Activated naive CD8-positive, alpha-beta T cell treated with anti-CD3 and anti-CD28 coated beads, Interleukin-2, amount 50 U/mL, for 24 hours (primary cell): ENCODE data around the gene PPP2R2B.

ENCODE experiments used
- ATAC-seq: fragments of 150-1000 bp; cut with Tn5 transposase; one replicate; pipeline ENCODE4 v1.10.0; 2021
- DNase-seq: peaks from one replicate; pipeline ENCODE4 v3.0.0; 2021
- H3K27ac Mint-ChIP-seq: one replicate; pipeline ENCODE4 v1.8.0; 2021; ENCODE audit warnings: mild to moderate bottlenecking, mixed read lengths
- H3K27me3 Mint-ChIP-seq: one replicate; pipeline ENCODE4 v1.8.0; 2021; ENCODE audit warnings: mixed read lengths
- H3K36me3 Mint-ChIP-seq: one replicate; pipeline ENCODE4 v1.8.0; 2021; ENCODE audit warnings: low read depth, mixed read lengths
- H3K4me1 Mint-ChIP-seq: one replicate; pipeline ENCODE4 v1.8.0; 2021; ENCODE audit warnings: mixed read lengths
- H3K4me3 Mint-ChIP-seq: one replicate; pipeline ENCODE4 v1.8.0; 2021; ENCODE audit warnings: mild to moderate bottlenecking, moderate library complexity, mixed read lengths
- H3K9me3 Mint-ChIP-seq: one replicate; pipeline ENCODE4 v1.8.0; 2021; ENCODE audit warnings: mixed read lengths

Gene PPP2R2B

DNA sequence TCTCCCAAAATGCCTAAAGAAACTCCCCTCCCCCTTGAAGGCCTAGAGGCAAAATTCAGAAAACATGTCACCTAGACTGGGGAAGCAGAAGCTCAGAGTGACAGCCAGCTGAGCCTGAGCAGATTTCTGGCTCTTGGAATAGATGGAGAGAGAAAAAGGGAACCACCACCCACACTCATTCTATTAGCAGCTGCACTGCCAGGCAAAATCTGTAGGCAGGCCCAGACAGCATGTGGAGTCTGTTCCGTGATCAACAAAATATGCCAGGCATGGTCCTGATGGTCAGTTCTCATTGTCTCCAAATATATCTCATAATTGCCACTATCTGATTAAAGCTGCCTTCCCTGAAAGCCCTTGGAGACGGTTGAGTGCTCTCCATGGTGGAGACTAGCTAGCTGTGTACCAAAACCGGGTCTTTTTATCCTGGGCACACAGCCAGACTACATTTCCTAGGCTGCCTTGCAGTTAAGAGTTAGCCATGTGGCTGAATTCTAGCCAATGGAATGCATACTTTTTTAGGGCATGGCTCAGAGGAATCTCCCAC, 230.8 kb downstream of the PPP2R2B start:
- DNase-seq: no peak
- no peak for ATAC-seq
- Mint-ChIP-seq H3K4me1 (no peaks in the 10 kb centered on the region), H3K4me3 (no peak overlapping the region), H3K27me3 (no peaks in the 10 kb centered on the region), H3K9me3 (no peaks in the 10 kb centered on the region), H3K27ac (no peak overlapping the region), H3K36me3 (no peaks in the 10 kb centered on the region)

DNA sequence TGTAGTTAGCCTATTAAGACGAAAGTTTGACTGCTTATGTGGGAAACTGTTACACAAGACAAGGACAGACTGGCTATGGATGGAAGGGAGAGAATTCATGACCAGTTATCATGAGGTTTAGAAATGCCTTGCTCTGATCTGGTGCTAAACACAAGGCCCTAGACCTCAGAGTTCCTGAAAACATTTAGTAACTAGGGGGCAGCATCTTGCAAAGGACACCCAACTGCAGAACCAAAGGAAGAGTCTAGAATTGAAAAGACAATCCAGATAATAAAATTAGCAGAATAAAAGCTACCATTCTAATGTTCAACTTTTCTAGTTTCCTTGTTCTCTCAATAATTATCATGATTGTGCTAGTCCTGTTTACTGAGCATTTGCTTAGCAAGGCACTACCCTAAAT, 232.1 kb downstream of the PPP2R2B start:
- Mint-ChIP-seq H3K4me3 (no peak overlapping the region), H3K27ac (no peak overlapping the region), H3K27me3 (no peaks in the 10 kb centered on the region), H3K4me1 (no peaks in the 10 kb centered on the region), H3K36me3 (no peaks in the 10 kb centered on the region), H3K9me3 (no peaks in the 10 kb centered on the region)
- DNase-seq: no peak
- no peak for ATAC-seq

DNA sequence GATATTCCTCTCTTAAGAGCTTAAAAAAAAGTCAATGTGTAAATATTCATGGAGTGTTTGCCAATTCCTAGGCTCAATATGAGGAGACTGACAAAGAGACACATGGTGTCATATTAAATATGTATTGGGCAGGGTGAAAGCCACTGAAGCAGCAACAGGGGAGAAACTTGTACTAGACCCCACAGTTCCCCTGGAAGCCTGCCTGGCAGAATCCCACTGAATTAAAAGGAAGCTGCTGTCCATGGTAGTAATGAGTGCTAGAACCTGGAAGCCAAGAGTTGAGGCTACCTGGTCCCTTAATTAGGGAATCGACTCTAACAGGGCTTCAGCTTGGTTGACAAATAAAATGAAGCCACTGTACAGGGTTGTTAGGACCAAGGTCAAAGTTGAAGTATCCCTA, 233.2 kb downstream of the PPP2R2B start:
- no peak for ATAC-seq
- H3K9me3 Mint-ChIP-seq: no peaks in the 10 kb centered on the region
- no peak overlapping the region for H3K4me3 Mint-ChIP-seq
- no peak overlapping the region for H3K27ac Mint-ChIP-seq
- no peaks in the 10 kb centered on the region for H3K36me3 Mint-ChIP-seq
- no peaks in the 10 kb centered on the region for H3K27me3 Mint-ChIP-seq
- no peaks in the 10 kb centered on the region for H3K4me1 Mint-ChIP-seq
- DNase-seq: no peak

DNA sequence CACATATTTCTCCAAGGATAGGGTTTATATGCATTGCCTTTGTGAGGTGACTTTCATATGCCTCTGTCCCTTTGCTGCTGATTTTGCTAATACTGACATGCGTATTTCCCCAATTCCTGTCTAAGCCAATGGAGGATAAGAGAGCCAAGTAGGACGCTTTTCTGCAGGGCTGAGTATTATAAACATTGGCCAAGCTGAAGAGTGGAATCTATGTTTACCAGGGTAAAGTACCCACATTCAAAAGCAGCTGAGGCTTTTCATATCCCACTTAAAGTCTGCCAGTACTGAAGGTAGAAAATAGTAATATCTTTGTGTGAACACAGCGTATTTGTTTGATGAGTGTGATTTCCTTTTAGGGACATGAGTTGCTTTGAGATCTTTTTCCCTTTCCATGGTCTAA, 233.7 kb downstream of the PPP2R2B start:
- no peak for DNase-seq
- H3K4me1 Mint-ChIP-seq: no peaks in the 10 kb centered on the region
- ATAC-seq: no peak
- H3K27ac Mint-ChIP-seq: no peak overlapping the region
- no peaks in the 10 kb centered on the region for H3K27me3 Mint-ChIP-seq
- H3K9me3 Mint-ChIP-seq: no peaks in the 10 kb centered on the region
- H3K4me3 Mint-ChIP-seq: no peak overlapping the region
- no peaks in the 10 kb centered on the region for H3K36me3 Mint-ChIP-seq

DNA sequence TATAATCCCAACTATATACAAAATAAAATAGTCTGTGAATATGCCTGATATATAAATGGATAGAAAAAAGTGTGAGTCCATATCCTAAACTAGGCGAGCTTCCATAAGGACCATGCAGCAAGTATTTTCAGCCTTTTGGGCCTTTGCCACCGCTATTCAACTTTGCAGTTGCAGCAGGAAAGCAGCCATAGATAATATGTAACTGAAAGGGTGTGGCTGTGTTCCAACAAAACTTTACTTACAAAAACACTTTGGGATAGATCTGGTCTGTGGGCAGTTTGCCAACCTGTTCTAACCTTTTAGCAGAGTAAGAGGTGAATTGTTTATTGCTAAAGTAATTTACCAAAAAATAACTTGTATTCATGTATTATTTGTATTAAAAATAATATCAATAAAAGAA, 234.8 kb downstream of the PPP2R2B start:
- no peak for ATAC-seq
- Mint-ChIP-seq H3K27ac (no peak overlapping the region), H3K27me3 (no peaks in the 10 kb centered on the region), H3K4me3 (no peak overlapping the region), H3K9me3 (no peaks in the 10 kb centered on the region), H3K36me3 (no peaks in the 10 kb centered on the region), H3K4me1 (no peaks in the 10 kb centered on the region)
- DNase-seq: no peak

DNA sequence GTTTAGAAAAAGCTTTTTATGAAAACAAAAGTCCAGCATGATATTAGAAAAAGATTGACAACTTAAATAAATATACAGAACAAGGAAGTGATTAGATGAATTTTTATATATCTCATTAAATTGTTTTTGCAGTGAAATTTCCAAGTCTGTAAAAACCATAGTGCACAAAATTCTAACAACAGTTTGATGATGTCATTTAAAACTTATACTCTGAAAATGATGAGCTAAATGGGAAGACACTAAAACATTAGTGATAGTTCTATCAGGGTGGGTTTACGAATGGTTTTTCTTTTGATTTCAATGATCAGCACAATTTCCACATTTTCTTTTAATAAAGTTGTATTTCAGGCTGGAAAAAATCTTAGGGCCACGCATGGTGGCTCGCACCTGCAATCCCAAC, 236.1 kb downstream of the PPP2R2B start:
- no peak for ATAC-seq
- DNase-seq: no peak
- Mint-ChIP-seq H3K4me1 (no peaks in the 10 kb centered on the region), H3K27ac (no peak overlapping the region), H3K4me3 (no peak overlapping the region), H3K36me3 (no peaks in the 10 kb centered on the region), H3K27me3 (no peaks in the 10 kb centered on the region), H3K9me3 (no peaks in the 10 kb centered on the region)

DNA sequence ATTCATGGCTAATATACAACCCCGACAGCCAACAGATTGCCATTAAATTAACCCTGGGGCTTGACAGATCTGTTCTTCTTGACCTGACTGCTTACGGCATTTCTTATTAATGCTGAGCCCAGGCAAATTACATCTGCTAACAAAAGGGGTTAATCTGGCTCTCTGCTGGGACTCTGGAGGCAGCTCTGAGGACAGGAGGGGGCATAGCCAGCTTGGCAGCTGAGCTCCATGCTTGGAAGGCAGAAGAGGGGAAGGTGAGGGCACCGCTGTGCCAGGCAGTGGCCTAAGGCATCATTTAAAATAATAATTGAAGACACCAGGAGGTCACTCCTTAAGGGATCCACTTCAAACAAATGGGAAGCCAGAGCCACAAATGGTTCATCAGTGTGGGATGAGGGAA, 236.6 kb downstream of the PPP2R2B start:
- Mint-ChIP-seq H3K9me3 (no peaks in the 10 kb centered on the region), H3K27me3 (no peaks in the 10 kb centered on the region), H3K36me3 (no peaks in the 10 kb centered on the region), H3K4me1 (no peaks in the 10 kb centered on the region), H3K4me3 (no peak overlapping the region), H3K27ac (no peak overlapping the region)
- ATAC-seq: no peak
- no peak for DNase-seq

DNA sequence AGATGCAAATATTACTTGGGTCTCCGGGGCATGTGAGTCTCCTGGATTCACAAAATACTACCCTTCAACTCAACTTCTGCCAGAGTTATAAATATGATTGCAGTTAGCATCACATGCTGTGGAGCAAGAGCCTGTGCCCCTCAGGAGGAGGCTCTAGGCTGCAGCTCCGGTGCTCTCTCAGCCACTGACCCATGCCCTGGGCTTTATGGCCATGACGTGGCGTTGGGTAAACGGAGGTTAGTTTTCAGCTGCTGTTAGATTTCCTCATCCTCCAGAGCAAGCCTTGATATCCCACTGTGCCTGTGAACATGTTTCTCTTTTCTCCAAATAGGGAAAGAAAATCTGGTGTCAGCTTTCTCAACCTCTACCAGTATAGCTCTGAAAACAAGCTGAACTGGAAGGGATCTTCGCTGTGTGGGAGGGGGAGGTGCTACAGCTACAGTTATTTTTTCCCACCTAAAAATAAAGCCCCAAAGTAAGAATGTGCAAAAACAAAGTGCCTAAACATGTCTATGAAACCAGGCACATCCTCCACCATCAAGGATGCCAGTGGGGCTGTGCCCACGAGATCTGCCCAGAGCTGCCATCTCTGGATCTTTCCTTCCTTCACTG, 238.2 kb downstream of the PPP2R2B start:
- Mint-ChIP-seq H3K36me3 (no peaks in the 10 kb centered on the region), H3K4me3 (no peak overlapping the region), H3K27ac (no peak overlapping the region), H3K9me3 (no peaks in the 10 kb centered on the region), H3K4me1 (no peaks in the 10 kb centered on the region), H3K27me3 (no peaks in the 10 kb centered on the region)
- DNase-seq (no peak), ATAC-seq (no peak)

DNA sequence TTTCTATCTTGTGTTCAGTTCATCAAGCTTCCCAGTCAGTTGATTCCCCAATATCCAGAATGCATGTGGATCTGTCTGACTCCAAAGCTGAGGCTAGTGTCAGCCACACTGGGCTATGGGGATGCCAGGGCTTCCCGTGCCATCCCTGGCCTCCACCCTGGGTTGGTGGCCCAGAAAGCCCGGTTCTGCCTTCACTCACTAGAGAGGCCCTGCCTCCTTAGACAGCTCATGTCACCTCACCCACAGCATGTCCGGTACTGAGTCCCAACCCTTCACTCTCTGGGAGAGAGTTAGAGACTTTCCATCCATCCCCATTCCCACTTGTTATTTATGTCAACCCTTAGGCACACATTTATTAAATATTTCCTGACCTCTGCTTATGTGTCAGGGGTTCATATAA, 243.1 kb downstream of the PPP2R2B start:
- Mint-ChIP-seq H3K4me3 (no peak overlapping the region), H3K27ac (no peak overlapping the region), H3K27me3 (no peaks in the 10 kb centered on the region), H3K4me1 (no peaks in the 10 kb centered on the region), H3K9me3 (no peaks in the 10 kb centered on the region), H3K36me3 (no peaks in the 10 kb centered on the region)
- ATAC-seq (no peak), DNase-seq (no peak)

DNA sequence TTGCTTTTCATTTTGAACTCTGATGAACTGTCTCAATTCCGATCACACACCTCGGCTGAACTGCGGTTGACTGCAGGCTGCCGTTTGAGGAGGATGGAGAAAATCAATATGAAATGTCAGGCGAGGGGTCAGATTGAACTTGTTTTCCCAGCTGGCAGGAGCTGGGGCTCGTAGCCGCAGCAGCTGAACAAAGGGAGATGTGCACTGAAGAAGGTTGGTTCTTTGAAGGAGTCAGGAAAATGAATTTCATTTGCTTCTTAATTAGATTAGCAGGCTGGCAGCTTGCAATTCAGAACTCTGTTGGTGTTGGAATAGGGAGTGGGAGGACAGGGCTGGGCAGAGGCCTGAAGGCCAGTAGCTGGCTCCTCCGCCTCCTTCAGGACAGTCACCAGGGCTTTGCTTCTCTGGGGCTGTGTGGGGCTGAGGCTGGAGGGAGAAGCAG, 245.2 kb downstream of the PPP2R2B start:
- H3K9me3 Mint-ChIP-seq: no peaks in the 10 kb centered on the region
- DNase-seq: no peak
- no peaks in the 10 kb centered on the region for H3K36me3 Mint-ChIP-seq
- H3K27ac Mint-ChIP-seq: no peak overlapping the region
- no peak for ATAC-seq
- H3K4me1 Mint-ChIP-seq: no peaks in the 10 kb centered on the region
- no peak overlapping the region for H3K4me3 Mint-ChIP-seq
- H3K27me3 Mint-ChIP-seq: no peaks in the 10 kb centered on the region

DNA sequence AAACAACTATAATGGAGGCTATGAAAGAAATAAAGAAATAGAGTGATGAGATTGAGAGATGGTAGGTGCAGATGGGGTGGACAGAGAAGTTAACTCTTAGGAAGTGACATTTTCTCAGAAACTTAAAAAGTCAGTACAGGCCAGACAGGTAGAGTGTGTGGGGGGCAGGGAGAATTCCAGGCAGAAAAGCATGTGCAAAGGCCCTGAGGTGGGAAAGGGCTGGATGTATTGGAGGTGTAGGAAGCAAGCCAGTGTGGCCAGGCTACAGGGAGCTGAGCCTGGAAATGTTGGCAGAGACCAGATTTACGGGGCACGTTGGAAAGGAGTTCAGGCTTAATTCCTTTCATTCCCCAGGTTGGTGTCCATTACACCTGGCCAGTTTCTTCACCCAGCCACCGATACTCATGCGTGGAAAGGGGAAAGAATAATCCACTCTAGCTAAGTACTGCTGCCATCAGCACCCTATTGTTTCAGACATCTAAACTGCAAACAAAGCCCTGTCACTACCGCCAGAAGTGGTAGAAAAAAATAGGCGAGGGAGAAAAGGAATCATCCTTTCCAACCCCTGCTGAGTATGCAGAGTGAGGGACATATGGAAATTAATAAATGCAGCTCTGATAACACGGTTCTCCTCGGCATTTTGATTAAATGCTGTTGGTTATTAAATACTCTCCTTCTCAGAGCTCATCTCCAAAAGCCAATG, 245.8 kb downstream of the PPP2R2B start:
- no peaks in the 10 kb centered on the region for H3K4me1 Mint-ChIP-seq
- no peak overlapping the region for H3K4me3 Mint-ChIP-seq
- H3K9me3 Mint-ChIP-seq: no peaks in the 10 kb centered on the region
- DNase-seq: no peak
- H3K27ac Mint-ChIP-seq: no peak overlapping the region
- no peak for ATAC-seq
- H3K36me3 Mint-ChIP-seq: no peaks in the 10 kb centered on the region
- no peaks in the 10 kb centered on the region for H3K27me3 Mint-ChIP-seq

DNA sequence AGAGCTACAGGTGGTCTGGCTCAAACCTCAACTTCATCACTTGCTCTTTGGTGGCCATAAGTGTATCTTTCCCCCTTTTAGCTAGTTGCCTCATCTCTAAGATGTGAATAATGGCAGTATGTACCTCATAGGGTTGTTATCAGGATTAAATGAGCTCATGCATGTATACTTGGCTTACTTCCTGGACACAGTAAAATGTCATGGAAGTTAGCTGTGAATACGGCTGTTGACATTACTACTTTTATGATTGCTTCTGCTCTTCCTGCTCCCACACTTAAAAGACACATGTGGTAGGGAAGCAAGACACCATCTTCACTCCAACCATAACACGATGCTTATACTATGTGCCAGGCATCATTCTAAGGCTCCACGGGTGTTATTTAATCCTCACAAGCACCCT, 248.1 kb downstream of the PPP2R2B start:
- no peak overlapping the region for H3K27ac Mint-ChIP-seq

DNA sequence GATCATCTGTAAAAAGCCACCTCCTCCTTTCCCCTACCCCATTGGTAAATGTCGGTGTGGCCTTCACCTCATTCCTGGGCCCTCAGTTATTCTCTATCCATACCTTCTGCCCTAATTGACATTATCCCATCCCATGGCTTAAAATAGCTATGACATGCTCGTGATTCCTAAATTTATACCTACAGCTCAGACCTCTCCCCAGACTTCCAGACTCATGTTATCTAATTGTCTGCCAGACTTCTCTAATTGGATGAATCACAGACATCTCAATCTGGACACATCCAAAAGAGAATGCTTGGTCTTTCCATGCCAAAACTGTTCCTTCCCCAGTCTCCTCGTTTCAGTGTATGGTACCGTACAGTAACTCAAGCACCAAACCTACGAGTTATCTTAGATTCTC, 249.6 kb downstream of the PPP2R2B start:
- H3K4me1 Mint-ChIP-seq: no peaks in the 10 kb centered on the region
- H3K9me3 Mint-ChIP-seq: no peaks in the 10 kb centered on the region
- no peaks in the 10 kb centered on the region for H3K27me3 Mint-ChIP-seq
- no peaks in the 10 kb centered on the region for H3K36me3 Mint-ChIP-seq
- no peak overlapping the region for H3K4me3 Mint-ChIP-seq
- H3K27ac Mint-ChIP-seq: no peak overlapping the region
- DNase-seq (no peak), ATAC-seq (no peak)

More for the DNA sequence above, 248.1 kb downstream of the PPP2R2B start:
- H3K4me3 Mint-ChIP-seq: no peak overlapping the region
- H3K4me1 Mint-ChIP-seq: no peaks in the 10 kb centered on the region
- no peaks in the 10 kb centered on the region for H3K27me3 Mint-ChIP-seq
- no peak for ATAC-seq
- no peaks in the 10 kb centered on the region for H3K9me3 Mint-ChIP-seq
- H3K36me3 Mint-ChIP-seq: no peaks in the 10 kb centered on the region
- no peak for DNase-seq

DNA sequence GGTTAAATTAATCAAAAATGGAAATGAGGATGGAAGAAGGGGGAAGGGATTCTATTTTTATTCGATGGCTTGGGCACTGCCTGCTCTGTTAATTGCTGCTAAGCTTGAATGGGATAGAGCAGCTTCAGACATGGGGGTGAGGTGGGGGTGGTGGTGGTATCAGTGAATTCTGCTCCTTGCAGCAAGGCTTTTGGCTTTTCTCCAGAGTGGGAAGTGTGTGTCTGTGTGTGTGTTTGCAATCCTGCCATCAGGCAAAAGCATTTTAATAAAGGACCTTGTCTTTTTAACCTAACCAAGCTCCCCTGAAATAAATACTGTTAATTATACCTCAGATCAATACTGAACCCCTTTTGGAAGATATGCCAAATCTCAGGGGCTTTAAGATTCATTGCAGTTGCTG, 251.6 kb downstream of the PPP2R2B start:
- ATAC-seq (no peak), DNase-seq (no peak)
- Mint-ChIP-seq H3K4me1 (no peaks in the 10 kb centered on the region), H3K9me3 (no peaks in the 10 kb centered on the region), H3K36me3 (no peaks in the 10 kb centered on the region), H3K27ac (no peak overlapping the region), H3K27me3 (no peaks in the 10 kb centered on the region), H3K4me3 (no peak overlapping the region)

DNA sequence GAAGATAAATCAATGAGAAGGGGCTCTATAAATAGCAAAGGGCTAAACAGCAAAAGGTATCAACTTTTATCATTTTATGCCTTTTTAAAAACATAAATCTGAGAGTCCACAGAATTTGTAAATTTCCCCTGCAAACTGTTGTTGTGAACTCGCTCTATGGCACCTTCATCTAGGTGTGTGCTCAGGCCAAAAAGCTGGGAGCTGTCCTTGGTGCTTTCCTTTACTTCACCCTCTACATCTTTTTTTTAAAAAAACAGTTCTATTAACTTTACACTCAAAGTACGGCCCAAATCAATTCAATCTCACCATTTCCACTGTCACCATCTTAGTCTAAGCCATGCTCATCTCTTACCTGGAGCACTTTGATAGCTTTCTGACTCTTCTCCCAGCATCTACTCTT, 254.4 kb downstream of the PPP2R2B start:
- Mint-ChIP-seq H3K4me3 (no peak overlapping the region), H3K36me3 (no peaks in the 10 kb centered on the region), H3K27me3 (no peaks in the 10 kb centered on the region), H3K4me1 (no peaks in the 10 kb centered on the region), H3K9me3 (no peaks in the 10 kb centered on the region), H3K27ac (no peak overlapping the region)
- no peak for ATAC-seq
- no peak for DNase-seq
